ENCODE results near the gene SMR3B. TPM values are rescaled to one million over a fixed set of nuclear protein-coding genes. Genes with fewer than 3 reads are reported as not detected.

The SMR3B gene
- total RNA-seq (2014; rRNA removed; shearing (Covaris generic)) = not detected in 2 replicates
- polyA plus RNA-seq (2016; fragmentation: Nextera tagmentation; extraction: Ambion mirVana) = not detected in 2 replicates

DNA sequence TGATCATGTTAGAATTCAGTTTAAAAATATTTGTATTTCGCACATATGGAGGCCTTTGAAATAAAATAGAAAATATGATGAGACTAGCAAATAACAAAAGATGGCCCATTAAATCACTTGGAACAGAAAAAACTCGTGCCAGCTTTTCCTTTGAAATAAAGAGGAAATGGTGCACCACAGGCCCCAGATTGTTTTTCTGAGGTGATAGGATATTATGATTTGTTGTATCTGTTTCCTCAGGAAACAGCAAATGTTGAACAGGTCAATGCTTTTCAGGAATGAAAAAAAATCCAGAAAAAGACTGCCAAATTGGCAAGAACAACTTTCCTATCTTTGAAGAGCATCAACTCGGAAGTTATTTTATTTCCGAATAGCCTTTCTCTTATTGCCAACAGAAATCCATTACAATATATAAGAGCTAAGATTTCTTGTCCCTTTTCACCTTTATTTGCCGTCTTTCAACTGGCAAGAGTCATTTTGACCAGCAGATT is at the start of gene SMR3B:
TSS of gene SMR3B (plus strand) at position 441 of the 491 bp plus-strand sequence. CDS start 1,380 bp downstream, outside the sequence.
- in situ Hi-C loops (cut with MboI) = no loop called here
- WGBS, 2 experiments (ENCODE audit: low coverage in 1 of 2, low lambda C conversion rate in 2 of 2, missing lambda C conversion rate in 2 of 2) = 12% methylated on average over 5 of the region's 5 CpGs
- Histone ChIP-seq H3K9me2 (ENCODE audit: insufficient read depth) (no peaks in the 10 kb centered on the region), H3K4me2 (ENCODE audit: unreplicated experiment) (no peak within 1 kb of the TSS), H3K79me2 (ENCODE audit: insufficient read depth) (no peaks in the 10 kb centered on the region), H2AFZ (no peak within 1 kb of the TSS), H3K27ac (no peak within 1 kb of the TSS), H4K20me1 (ENCODE audit: insufficient read depth) (no peaks in the 10 kb centered on the region), H3K4me1 (ENCODE audit: insufficient read depth) (no peaks in the 10 kb centered on the region), H3K27me3 (replicated peaks; ENCODE audit: insufficient read depth) (no peaks in the 10 kb centered on the region), H3K4me3 (no peak within 1 kb of the TSS), H3K9ac (no peak within 1 kb of the TSS), H3K9me3 (ENCODE audit: low read depth) (no peaks in the 10 kb centered on the region), H3F3A (ENCODE audit: insufficient read depth) (no peaks in the 10 kb centered on the region), H3K36me3 (ENCODE audit: low read depth) (no peaks in the 10 kb centered on the region)
- DNase-seq = no peak
- TF ChIP-seq EZH2phosphoT487 (IDR thresholded peaks at IDR 0.05; ENCODE audit: insufficient read depth, low read depth) = no peak
- no peak for TF ChIP-seq EZH2 (IDR thresholded peaks at IDR 0.05; ENCODE audit: insufficient read depth, poor library complexity, severe bottlenecking)

DNA sequence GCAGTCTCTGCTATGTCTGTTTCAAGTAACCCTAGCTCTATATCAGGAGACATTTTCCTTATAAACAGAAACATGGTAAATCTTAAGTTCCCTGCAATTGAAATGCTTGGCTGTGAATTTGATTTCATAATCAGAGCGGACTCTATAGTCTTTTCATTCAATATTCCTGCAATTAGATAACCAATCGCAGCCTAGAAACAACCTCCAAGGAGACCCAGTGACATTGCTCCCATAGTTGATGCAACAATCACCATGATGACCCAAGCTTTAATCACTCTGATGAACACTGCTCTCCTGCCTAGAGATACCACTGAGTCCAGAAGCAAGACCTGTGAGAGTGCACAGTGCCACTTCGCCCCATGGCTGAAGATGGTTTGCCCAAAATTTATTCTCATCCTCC is 48.2 kb upstream of the SMR3B start, which contains the start of gene CABS1:
TSS of gene CABS1 (plus strand) at position 301 of the 400 bp plus-strand sequence. CDS start at position 360, 59 bp downstream.
- H3K36me3 ChIP-seq (ENCODE audit: low read depth) = no peaks in the 10 kb centered on the region
- no peaks in the 10 kb centered on the region for H3F3A ChIP-seq (ENCODE audit: insufficient read depth)
- no peak within 1 kb of the TSS for H3K4me2 ChIP-seq (ENCODE audit: unreplicated experiment)
- no peaks in the 10 kb centered on the region for H3K27me3 ChIP-seq (replicated peaks; ENCODE audit: insufficient read depth)
- 40 to 42% methylated on average over 3 of the region's 3 CpGs for WGBS, 2 experiments (ENCODE audit: low coverage in 1 of 2, low lambda C conversion rate in 2 of 2, missing lambda C conversion rate in 2 of 2)
- no peak within 1 kb of the TSS for H2AFZ ChIP-seq
- H3K9ac ChIP-seq = no peak within 1 kb of the TSS
- H4K20me1 ChIP-seq (ENCODE audit: insufficient read depth) = no peaks in the 10 kb centered on the region
- TF ChIP-seq EZH2phosphoT487 (IDR thresholded peaks at IDR 0.05; ENCODE audit: insufficient read depth, low read depth) (no peak), EZH2 (IDR thresholded peaks at IDR 0.05; ENCODE audit: insufficient read depth, poor library complexity, severe bottlenecking) (no peak)
- in situ Hi-C loops (cut with MboI) = no loop called here
- DNase-seq = no peak
- no peaks in the 10 kb centered on the region for H3K9me3 ChIP-seq (ENCODE audit: low read depth)
- no peaks in the 10 kb centered on the region for H3K4me1 ChIP-seq (ENCODE audit: insufficient read depth)
- H3K79me2 ChIP-seq (ENCODE audit: insufficient read depth) = no peaks in the 10 kb centered on the region
- H3K27ac ChIP-seq = no peak within 1 kb of the TSS
- H3K4me3 ChIP-seq = no peak within 1 kb of the TSS
- H3K9me2 ChIP-seq (ENCODE audit: insufficient read depth) = no peaks in the 10 kb centered on the region

DNA sequence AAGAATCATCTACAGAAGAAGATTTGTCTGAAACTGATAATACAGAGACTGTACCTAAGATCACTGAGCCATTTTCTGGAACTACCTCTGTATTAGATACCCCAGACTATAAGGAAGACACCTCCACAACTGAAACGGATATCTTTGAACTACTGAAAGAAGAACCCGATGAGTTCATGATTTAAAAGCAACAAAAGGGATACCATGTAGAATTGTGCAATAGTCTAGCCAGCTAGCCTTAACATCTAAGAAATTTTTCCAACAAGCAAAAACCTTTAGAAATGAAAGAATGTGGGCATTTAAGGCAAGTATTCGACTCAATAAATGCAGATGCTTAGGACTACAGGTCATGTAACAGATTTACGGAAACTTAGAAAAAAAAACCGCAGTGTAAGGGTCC is 46.9 kb upstream of the SMR3B start:
- Histone ChIP-seq H3K27me3 (replicated peaks; ENCODE audit: insufficient read depth) (no peaks in the 10 kb centered on the region), H3K9me2 (ENCODE audit: insufficient read depth) (no peaks in the 10 kb centered on the region), H3F3A (ENCODE audit: insufficient read depth) (no peaks in the 10 kb centered on the region), H3K27ac (no peak overlapping the region), H3K4me3 (no peak overlapping the region), H3K9ac (no peak overlapping the region), H2AFZ (no peak overlapping the region), H3K36me3 (ENCODE audit: low read depth) (no peaks in the 10 kb centered on the region), H4K20me1 (ENCODE audit: insufficient read depth) (no peaks in the 10 kb centered on the region), H3K4me1 (ENCODE audit: insufficient read depth) (no peaks in the 10 kb centered on the region), H3K4me2 (ENCODE audit: unreplicated experiment) (no peak overlapping the region), H3K9me3 (ENCODE audit: low read depth) (no peaks in the 10 kb centered on the region), H3K79me2 (ENCODE audit: insufficient read depth) (no peaks in the 10 kb centered on the region)
- WGBS, 2 experiments (ENCODE audit: low coverage in 1 of 2, low lambda C conversion rate in 2 of 2, missing lambda C conversion rate in 2 of 2) = 20 to 29% methylated on average over 5 of the region's 5 CpGs
- in situ Hi-C loops (cut with MboI) = no loop called here
- TF ChIP-seq EZH2phosphoT487 (IDR thresholded peaks at IDR 0.05; ENCODE audit: insufficient read depth, low read depth) = no peak
- no peak for TF ChIP-seq EZH2 (IDR thresholded peaks at IDR 0.05; ENCODE audit: insufficient read depth, poor library complexity, severe bottlenecking)
- DNase-seq = no peak

DNA sequence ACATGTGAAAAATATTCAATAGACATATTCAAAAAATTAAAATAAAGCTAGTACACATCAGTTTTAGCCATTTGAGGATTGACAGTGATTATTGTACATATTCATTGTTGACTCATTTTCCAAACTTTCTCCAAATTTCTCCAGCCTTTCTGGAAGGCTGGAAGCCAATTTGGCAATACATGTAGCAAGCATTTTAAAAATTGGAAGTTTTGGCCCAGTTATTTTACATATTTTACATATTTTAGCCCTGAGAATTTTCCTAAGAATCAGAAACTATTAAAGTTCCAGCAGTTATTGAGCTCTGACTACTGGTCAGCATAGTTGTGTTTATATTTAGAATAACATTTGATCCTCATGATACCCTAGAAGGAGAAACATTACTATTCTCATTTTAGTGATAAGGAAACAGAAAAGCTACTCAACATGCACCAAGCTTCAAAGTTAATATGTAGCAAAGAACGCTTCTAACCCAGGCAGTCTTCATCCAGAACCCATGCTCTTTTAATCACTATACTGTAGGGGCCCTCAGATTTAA is 45.0 kb upstream of the SMR3B start:
- no peaks in the 10 kb centered on the region for H3K9me3 ChIP-seq (ENCODE audit: low read depth)
- H3F3A ChIP-seq (ENCODE audit: insufficient read depth) = no peaks in the 10 kb centered on the region
- TF ChIP-seq EZH2 (IDR thresholded peaks at IDR 0.05; ENCODE audit: insufficient read depth, poor library complexity, severe bottlenecking) (no peak), EZH2phosphoT487 (IDR thresholded peaks at IDR 0.05; ENCODE audit: insufficient read depth, low read depth) (no peak)
- H3K4me1 ChIP-seq (ENCODE audit: insufficient read depth) = no peaks in the 10 kb centered on the region
- H3K79me2 ChIP-seq (ENCODE audit: insufficient read depth) = no peaks in the 10 kb centered on the region
- H4K20me1 ChIP-seq (ENCODE audit: insufficient read depth) = no peaks in the 10 kb centered on the region
- H3K9me2 ChIP-seq (ENCODE audit: insufficient read depth) = no peaks in the 10 kb centered on the region
- H3K4me3 ChIP-seq = no peak overlapping the region
- no peaks in the 10 kb centered on the region for H3K27me3 ChIP-seq (replicated peaks; ENCODE audit: insufficient read depth)
- DNase-seq = no peak
- H3K9ac ChIP-seq = no peak overlapping the region
- no peak overlapping the region for H3K4me2 ChIP-seq (ENCODE audit: unreplicated experiment)
- H3K36me3 ChIP-seq (ENCODE audit: low read depth) = no peaks in the 10 kb centered on the region
- in situ Hi-C loops (cut with MboI) = no loop called here
- WGBS, 2 experiments (ENCODE audit: low coverage in 1 of 2, low lambda C conversion rate in 2 of 2, missing lambda C conversion rate in 2 of 2) = 0 to 8% methylated on average over 1 of the region's 1 CpG
- H3K27ac ChIP-seq = no peak overlapping the region
- H2AFZ ChIP-seq = no peak overlapping the region

Data from GM23248 (cell line).